CD4-positive, alpha-beta T cell treated with Interleukin-6 for 4 hours (primary cell): ENCODE results near the gene CTNNBL1.

Experiments used
- DNase-seq: peaks from one replicate; pipeline ENCODE4 v3.0.0-alpha.2; 2020; ENCODE audit warnings: mixed read lengths

CTNNBL1 gene

GRCh38 chr20:37905671-37906613 is 212.1 kb downstream of the CTNNBL1 start:
- DNase-seq, result no peak

- DNase-seq, result no peak
These were observed 213.5 kb downstream of the CTNNBL1 start for GRCh38 chr20:37907330-37907676.

GRCh38 chr20:37907677-37908401 is 214.0 kb downstream of the CTNNBL1 start:
- no peak for DNase-seq

GRCh38 chr20:37911261-37911660 is 217.4 kb downstream of the CTNNBL1 start:
- DNase-seq, result no peak

GRCh38 chr20:37911838-37912281 is 218.0 kb downstream of the CTNNBL1 start:
- no peak for DNase-seq

- no peak for DNase-seq
These were observed 219.0 kb downstream of the CTNNBL1 start for GRCh38 chr20:37912874-37913273.

GRCh38 chr20:37913567-37914366 is 219.9 kb downstream of the CTNNBL1 start:
- no peak for DNase-seq

GRCh38 chr20:37914367-37914671 is 220.5 kb downstream of the CTNNBL1 start:
- DNase-seq, result no peak

- DNase-seq, result peak; percentile 32
These were observed 221.0 kb downstream of the CTNNBL1 start for GRCh38 chr20:37914672-37915433.

- no peak for DNase-seq
These were observed 221.6 kb downstream of the CTNNBL1 start for GRCh38 chr20:37915434-37915787.

- DNase-seq, result no peak
These were observed 222.2 kb downstream of the CTNNBL1 start for GRCh38 chr20:37915800-37916570.

GRCh38 chr20:37917461-37917860 is 223.6 kb downstream of the CTNNBL1 start:
- DNase-seq, result no peak

GRCh38 chr20:37918035-37918434 is 224.2 kb downstream of the CTNNBL1 start:
- DNase-seq, result no peak

GRCh38 chr20:37919389-37920040 is 225.7 kb downstream of the CTNNBL1 start:
- DNase-seq, result no peak

GRCh38 chr20:37920270-37920669 is 226.4 kb downstream of the CTNNBL1 start:
- no peak for DNase-seq

- DNase-seq, result no peak
These were observed 227.0 kb downstream of the CTNNBL1 start for GRCh38 chr20:37920679-37921322.

GRCh38 chr20:37921341-37921929 is 227.6 kb downstream of the CTNNBL1 start:
- DNase-seq, result no peak
